Measurements from ENCODE around the gene CAMTA1.

- TF ChIP-seq CTCF (conservative IDR thresholded peaks at IDR 0.05; ENCODE audit: low read length) (no peak), EZH2phosphoT487 (IDR thresholded peaks at IDR 0.05; ENCODE audit: borderline replicate concordance, low read depth, low read length) (no peak)
Observed at GRCh38 chr1:7295946-7296345, 510.7 kb downstream of the CAMTA1 start.
